HepG2 (cell line): Measurements from ENCODE around the gene DDRGK1. TPM values are rescaled to one million over a fixed set of nuclear protein-coding genes. Genes with fewer than 3 reads are reported as not detected.

ENCODE experiments used
- ARNT2 ChIP-seq: sonication (generic); formaldehyde crosslinking; IDR thresholded peaks from 2 replicates; pipeline ENCODE4 v1.8.0; 2022; ENCODE audit warnings: mild to moderate bottlenecking, low read depth, missing genetic modification reagents, moderate library complexity
- BRCA1 ChIP-seq: sonication (generic); formaldehyde crosslinking; IDR thresholded peaks from 2 replicates; pipeline ENCODE4 v1.4.0; 2020; ENCODE audit warnings: missing genetic modification reagents
- ELF1 ChIP-seq: sonication (generic); formaldehyde crosslinking; IDR thresholded peaks from 2 replicates; pipeline ENCODE4 v1.4.0; 2020; ENCODE audit warnings: missing genetic modification reagents
- ERF ChIP-seq: IDR thresholded peaks from 2 replicates; pipeline ENCODE4 v1.6.1; 2018; ENCODE audit warnings: missing biosample characterization, missing genetic modification reagents
- FOSL1 ChIP-seq: sonication (generic); formaldehyde crosslinking; IDR thresholded peaks from 2 replicates; pipeline ENCODE4 v1.9.0; 2021; ENCODE audit warnings: missing genetic modification reagents, borderline replicate concordance
- KDM4B ChIP-seq: sonication (generic); formaldehyde crosslinking; IDR thresholded peaks from 2 replicates; pipeline ENCODE4 v1.4.0; 2020; ENCODE audit warnings: missing genetic modification reagents
- NCOA2 ChIP-seq: sonication (generic); formaldehyde crosslinking; IDR thresholded peaks from 2 replicates; pipeline ENCODE4 v1.8.0; 2022; ENCODE audit warnings: inconsistent platforms
- NONO ChIP-seq, 2 experiments: fragments of 450-650 bp in 1 of 2; sonication (generic) in 1 of 2; formaldehyde crosslinking in 1 of 2; IDR thresholded peaks in 1 of 2; conservative IDR thresholded peaks in 1 of 2; 2 replicates each; pipeline versions ENCODE4 v1.6.1 to v1.8.0; 2017 to 2022; ENCODE audit warnings: mild to moderate bottlenecking in 1 of 2, missing genetic modification reagents in 1 of 2, moderate library complexity in 1 of 2
- PHF21A ChIP-seq: sonication (generic); formaldehyde crosslinking; IDR thresholded peaks from 2 replicates; pipeline ENCODE4 v1.5.0; 2020; ENCODE audit warnings: mild to moderate bottlenecking, missing genetic modification reagents
- RBFOX2 ChIP-seq: fragments of 200-400 bp; formaldehyde crosslinking; IDR thresholded peaks from 2 replicates; pipeline ENCODE4 v1.6.1; 2017; ENCODE audit warnings: low read depth, mild to moderate bottlenecking, low read length
- RCOR2 ChIP-seq: IDR thresholded peaks from 2 replicates; pipeline ENCODE4 v1.6.1; 2016; ENCODE audit warnings: missing biosample characterization, missing genetic modification reagents
- RXRA ChIP-seq: sonication (generic); formaldehyde crosslinking; IDR thresholded peaks from 2 replicates; pipeline ENCODE4 v1.5.1; 2020; ENCODE audit warnings: missing genetic modification reagents
- SKI ChIP-seq: fragments of 450-650 bp; IDR thresholded peaks from one replicate; pipeline ENCODE4 v1.6.1; 2018; ENCODE audit warnings: mild to moderate bottlenecking; ENCODE audit not compliant: partially characterized antibody
- TBP ChIP-seq: sonication (generic); formaldehyde crosslinking; IDR thresholded peaks from 2 replicates; pipeline ENCODE4 v1.5.0; 2020; ENCODE audit warnings: missing genetic modification reagents
- THAP11 ChIP-seq: IDR thresholded peaks from 2 replicates; pipeline ENCODE4 v1.6.1; 2016; ENCODE audit warnings: missing biosample characterization, missing genetic modification reagents
- TOPORS ChIP-seq: sonication (generic); formaldehyde crosslinking; IDR thresholded peaks from 2 replicates; pipeline ENCODE4 v1.8.0; 2023; ENCODE audit warnings: mild to moderate bottlenecking, missing genetic modification reagents
- ZMAT5 ChIP-seq: sonication (generic); formaldehyde crosslinking; IDR thresholded peaks from 2 replicates; pipeline ENCODE4 v1.5.0; 2020; ENCODE audit warnings: mild to moderate bottlenecking, low read depth, missing genetic modification reagents, borderline replicate concordance
- ZNF296 ChIP-seq: sonication (generic); formaldehyde crosslinking; conservative IDR thresholded peaks from 2 replicates; pipeline ENCODE4 v1.5.0; 2020; ENCODE audit warnings: mild to moderate bottlenecking, missing genetic modification reagents
- ZNF446 ChIP-seq: sonication (generic); formaldehyde crosslinking; IDR thresholded peaks from 2 replicates; pipeline ENCODE4 v1.5.0; 2020; ENCODE audit warnings: mild to moderate bottlenecking, missing genetic modification reagents
- ZNF547 ChIP-seq: sonication (generic); formaldehyde crosslinking; IDR thresholded peaks from 2 replicates; pipeline ENCODE4 v1.5.1; 2020; ENCODE audit warnings: mild to moderate bottlenecking, missing genetic modification reagents
- ZNF781 ChIP-seq: sonication (generic); formaldehyde crosslinking; IDR thresholded peaks from 2 replicates; pipeline ENCODE4 v1.5.1; 2020; ENCODE audit warnings: borderline replicate concordance, mild to moderate bottlenecking, missing genetic modification reagents; ENCODE audit errors: not compliant biosample characterization
- polyA plus RNA-seq, 8 experiments: library from polyadenylated mRNA; depleted of rRNA in 3 of 8; stranded (reverse) in 7 of 8; unstranded in 1 of 8; fragments of >200 nt; fragmentation: Illumina TruSeq in 4 of 8; extraction: Trizol in 4 of 8; gene quantifications; 2 replicates each; pipeline versions ENCODE4 v1.2.1 to v1.2.3, GENCODE V29; 2011 to 2016; ENCODE audit warnings: low read depth in 4 of 8, missing spikeins in 1 of 8, mixed read lengths in 1 of 8; ENCODE audit not compliant: insufficient read depth in 1 of 8
- total RNA-seq, 5 experiments: library from RNA; depleted of rRNA; stranded (reverse); fragments of >200 nt; fragmentation: Illumina TruSeq; extraction: Trizol; gene quantifications; 2 replicates each; pipeline ENCODE4 v1.2.3, GENCODE V29; 2016; ENCODE audit warnings: low read depth in 1 of 5
- TF ChIP-seq, protein P1 (sequence below): sonication (generic); formaldehyde crosslinking; IDR thresholded peaks from 2 replicates; pipeline ENCODE4 v1.8.1; 2022; ENCODE audit warnings: low read depth, mild to moderate bottlenecking, missing genetic modification reagents
- TF ChIP-seq, protein P2 (sequence below): sonication (generic); formaldehyde crosslinking; IDR thresholded peaks from 2 replicates; pipeline ENCODE4 v1.8.0; 2022; ENCODE audit warnings: mild to moderate bottlenecking, missing genetic modification reagents, moderate library complexity
- TF ChIP-seq, protein P3 (sequence below): sonication (generic); formaldehyde crosslinking; IDR thresholded peaks from 2 replicates; pipeline ENCODE4 v1.8.1; 2023; ENCODE audit warnings: missing genetic modification reagents, inconsistent platforms, borderline replicate concordance

The DDRGK1 gene
- total and polyA plus RNA-seq, 2 of the 13 experiments (the other 11 are each of a cell fraction or from before 2014, with no cell fraction given), result 96.7 to 149 TPM

DNA sequence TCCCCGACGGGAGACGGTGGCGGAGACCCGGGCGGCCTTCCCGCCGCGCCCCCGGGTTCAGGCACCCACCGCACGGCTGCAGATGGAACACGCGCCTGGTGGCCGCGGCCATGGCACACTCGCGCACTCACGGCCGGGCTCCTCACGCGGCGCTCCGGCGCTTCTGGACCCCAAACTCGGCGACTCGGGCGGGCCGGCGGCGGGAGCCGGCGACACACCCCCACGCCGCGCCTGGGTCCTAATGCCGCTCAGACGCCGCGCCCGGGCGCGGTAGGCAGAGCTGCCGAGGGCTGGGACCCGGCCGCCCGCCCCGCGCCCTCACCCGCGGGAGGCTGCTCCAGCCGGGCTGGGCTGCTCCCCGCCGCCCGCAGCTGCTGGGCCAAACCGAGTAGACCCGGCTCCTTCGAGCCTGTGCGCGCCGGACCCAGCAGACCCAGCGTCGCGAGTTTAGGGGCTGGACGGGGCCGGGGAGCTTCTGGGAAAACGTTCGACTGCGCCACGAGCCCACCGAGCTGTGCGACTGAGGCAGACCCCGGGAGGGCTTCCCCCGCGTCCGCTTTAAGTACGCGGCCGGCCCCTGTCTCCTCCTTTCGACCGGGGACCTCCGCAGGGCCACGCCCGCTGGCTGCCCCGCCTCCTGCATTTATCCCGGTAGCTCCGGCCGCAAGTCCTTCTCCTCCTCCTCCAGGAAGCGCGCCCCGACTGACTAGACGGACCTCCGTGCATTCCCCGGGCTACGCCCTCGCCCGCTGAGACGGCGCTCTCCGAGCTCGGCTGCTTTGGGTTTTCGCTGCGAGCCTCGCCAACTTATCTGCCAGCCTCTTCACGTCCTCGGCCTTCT lies 34.8 kb upstream of the DDRGK1 start, which contains the start of gene SLC4A11 (continued):
- TF ChIP-seq, protein P1, sequence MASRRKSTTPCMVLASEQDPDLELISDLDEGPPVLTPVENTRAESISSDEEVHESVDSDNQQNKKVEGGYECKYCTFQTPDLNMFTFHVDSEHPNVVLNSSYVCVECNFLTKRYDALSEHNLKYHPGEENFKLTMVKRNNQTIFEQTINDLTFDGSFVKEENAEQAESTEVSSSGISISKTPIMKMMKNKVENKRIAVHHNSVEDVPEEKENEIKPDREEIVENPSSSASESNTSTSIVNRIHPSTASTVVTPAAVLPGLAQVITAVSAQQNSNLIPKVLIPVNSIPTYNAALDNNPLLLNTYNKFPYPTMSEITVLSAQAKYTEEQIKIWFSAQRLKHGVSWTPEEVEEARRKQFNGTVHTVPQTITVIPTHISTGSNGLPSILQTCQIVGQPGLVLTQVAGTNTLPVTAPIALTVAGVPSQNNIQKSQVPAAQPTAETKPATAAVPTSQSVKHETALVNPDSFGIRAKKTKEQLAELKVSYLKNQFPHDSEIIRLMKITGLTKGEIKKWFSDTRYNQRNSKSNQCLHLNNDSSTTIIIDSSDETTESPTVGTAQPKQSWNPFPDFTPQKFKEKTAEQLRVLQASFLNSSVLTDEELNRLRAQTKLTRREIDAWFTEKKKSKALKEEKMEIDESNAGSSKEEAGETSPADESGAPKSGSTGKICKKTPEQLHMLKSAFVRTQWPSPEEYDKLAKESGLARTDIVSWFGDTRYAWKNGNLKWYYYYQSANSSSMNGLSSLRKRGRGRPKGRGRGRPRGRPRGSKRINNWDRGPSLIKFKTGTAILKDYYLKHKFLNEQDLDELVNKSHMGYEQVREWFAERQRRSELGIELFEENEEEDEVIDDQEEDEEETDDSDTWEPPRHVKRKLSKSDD (CRISPR knock-in tag), result peak; percentile 30; the same call in 1 of the 2 replicates
- no peak; the same call in 1 of the 2 replicates for TF ChIP-seq ARNT2
- TF ChIP-seq, protein P2, sequence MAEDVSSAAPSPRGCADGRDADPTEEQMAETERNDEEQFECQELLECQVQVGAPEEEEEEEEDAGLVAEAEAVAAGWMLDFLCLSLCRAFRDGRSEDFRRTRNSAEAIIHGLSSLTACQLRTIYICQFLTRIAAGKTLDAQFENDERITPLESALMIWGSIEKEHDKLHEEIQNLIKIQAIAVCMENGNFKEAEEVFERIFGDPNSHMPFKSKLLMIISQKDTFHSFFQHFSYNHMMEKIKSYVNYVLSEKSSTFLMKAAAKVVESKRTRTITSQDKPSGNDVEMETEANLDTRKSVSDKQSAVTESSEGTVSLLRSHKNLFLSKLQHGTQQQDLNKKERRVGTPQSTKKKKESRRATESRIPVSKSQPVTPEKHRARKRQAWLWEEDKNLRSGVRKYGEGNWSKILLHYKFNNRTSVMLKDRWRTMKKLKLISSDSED (CRISPR knock-in tag), result 0 out of 2 replicates have a peak, but pooled peaks have one; percentile 65
- no peak for TF ChIP-seq NONO (IDR thresholded peaks at IDR 0.05)
- peak; percentile 28; the same call in 1 of the 2 replicates for TF ChIP-seq NONO (CRISPR knock-in tag; conservative IDR thresholded peaks at IDR 0.05)
- 0 out of 2 replicates have a peak, but pooled peaks have one; percentile 38 for TF ChIP-seq ELF1 (CRISPR knock-in tag)
- 0 out of 2 replicates have a peak, but pooled peaks have one; percentile 13 for TF ChIP-seq FOSL1 (CRISPR knock-in tag)
- TF ChIP-seq ZNF781 (CRISPR knock-in tag), result peak; percentile 44
- TF ChIP-seq, protein P3, sequence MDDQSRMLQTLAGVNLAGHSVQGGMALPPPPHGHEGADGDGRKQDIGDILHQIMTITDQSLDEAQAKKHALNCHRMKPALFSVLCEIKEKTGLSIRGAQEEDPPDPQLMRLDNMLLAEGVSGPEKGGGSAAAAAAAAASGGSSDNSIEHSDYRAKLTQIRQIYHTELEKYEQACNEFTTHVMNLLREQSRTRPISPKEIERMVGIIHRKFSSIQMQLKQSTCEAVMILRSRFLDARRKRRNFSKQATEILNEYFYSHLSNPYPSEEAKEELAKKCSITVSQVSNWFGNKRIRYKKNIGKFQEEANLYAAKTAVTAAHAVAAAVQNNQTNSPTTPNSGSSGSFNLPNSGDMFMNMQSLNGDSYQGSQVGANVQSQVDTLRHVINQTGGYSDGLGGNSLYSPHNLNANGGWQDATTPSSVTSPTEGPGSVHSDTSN (CRISPR knock-in tag), result no peak
- peak; percentile 86 for TF ChIP-seq ZNF547 (CRISPR knock-in tag)
- peak; percentile 14 for TF ChIP-seq SKI
- TF ChIP-seq TBP (CRISPR knock-in tag), result 0 out of 2 replicates have a peak, but pooled peaks have one; percentile 66
- 0 out of 2 replicates have a peak, but pooled peaks have one; percentile 8 for TF ChIP-seq THAP11 (CRISPR knock-in tag)
- TF ChIP-seq RCOR2 (CRISPR knock-in tag), result 0 out of 2 replicates have a peak, but pooled peaks have one; percentile 59
- 0 out of 2 replicates have a peak, but pooled peaks have one; percentile 27 for TF ChIP-seq KDM4B (CRISPR knock-in tag)
- peak; percentile 63 for TF ChIP-seq PHF21A (CRISPR knock-in tag)
- 0 out of 2 replicates have a peak, but pooled peaks have one; percentile 55 for TF ChIP-seq BRCA1
- peak; percentile 84 for TF ChIP-seq ZNF446 (CRISPR knock-in tag)
- TF ChIP-seq ZNF296, result no peak; the same call in none of the 2 replicates
- 0 out of 2 replicates have a peak, but pooled peaks have one; percentile 68 for TF ChIP-seq RXRA
- TF ChIP-seq NCOA2, result peak; percentile 28; the same call in 1 of the 2 replicates
- peak; percentile 78 for TF ChIP-seq ERF (CRISPR knock-in tag)
- TF ChIP-seq ZMAT5 (CRISPR knock-in tag), result 0 out of 2 replicates have a peak, but pooled peaks have one; percentile 55
- peak; percentile 8; the same call in 1 of the 2 replicates for TF ChIP-seq TOPORS (CRISPR knock-in tag)
- peak; percentile 60 for TF ChIP-seq RBFOX2
